HCT116 (cell line): ENCODE results near the gene TNS3. TPM values are rescaled to one million over a fixed set of nuclear protein-coding genes. Genes with fewer than 3 reads are reported as not detected.

ENCODE experiments used
- ATAC-seq: fragments of 200-7000 bp; cut with Tn5 transposase; 2 replicates; pipeline ENCODE4 v1.9.1; 2020; ENCODE audit warnings: mild to moderate bottlenecking, moderate library complexity
- BruUV-seq: library from RNA; stranded (reverse); fragments of 400-500 nt; replicated peaks from 2 replicates; lab custom pipeline; 2021; lab: Mats Ljungman, UMichigan
- CTCF ChIA-PET: fragments of 300-600 bp; sonication (Branson Sonifier 250); formaldehyde crosslinking; loops from one replicate; lab custom pipeline; 2021; ENCODE audit warnings: antibody characterized with exemption; lab: Charles Lee
- POLR2A ChIA-PET: fragments of 300-600, 350-600 bp; sonication (Branson Sonifier 250); formaldehyde crosslinking; loops from one replicate; lab custom pipeline; 2021; ENCODE audit warnings: antibody characterized with exemption; lab: Charles Lee
- RAD21 ChIA-PET, 2 experiments: fragments of 300-600 bp; sonication (Branson Sonifier 250); formaldehyde crosslinking; loops; one replicate each; lab custom pipeline; 2023; ENCODE audit warnings: low total read pairs in 2 of 2; ENCODE audit not compliant: uncharacterized antibody in 2 of 2, unreplicated experiment in 2 of 2, low non-redundant PET in 1 of 2; lab: Charles Lee
- DNase-seq: peaks from one replicate; pipeline ENCODE4 v3.0.0-alpha.2; 2010; ENCODE audit warnings: low read depth, low spot score
- H2AFZ ChIP-seq: fragments of 200-600 bp; shearing (Covaris generic), sonication (generic); 2 replicates; pipeline ENCODE4 v1.6.1; 2017; ENCODE audit warnings: low read depth, mixed run types, mixed read lengths, antibody characterized with exemption, low read length; ENCODE audit not compliant: poor library complexity, severe bottlenecking
- H3K27ac ChIP-seq: 2 replicates; pipeline ENCODE4 v1.5.1; 2012; ENCODE audit warnings: low read depth, low read length
- H3K27me3 ChIP-seq: fragments of 200-600 bp; sonication (generic); 2 replicates; pipeline ENCODE4 v1.6.1; 2016; ENCODE audit warnings: mixed run types, low read length, mixed read lengths; ENCODE audit not compliant: insufficient read depth
- H3K36me3 ChIP-seq, 2 experiments: fragments of 200-500 bp in 1 of 2; fragments of 200-600 bp in 1 of 2; sonication (Bioruptor generic) in 1 of 2; sonication (generic) in 1 of 2; 2 replicates each; pipeline versions ENCODE4 v1.5.1 to v1.6.1; 2014 to 2016; ENCODE audit warnings: low read length in 2 of 2, inconsistent platforms in 1 of 2, mixed read lengths in 1 of 2, mixed run types in 1 of 2; ENCODE audit not compliant: insufficient read depth in 2 of 2, control insufficient read depth in 1 of 2
- H3K4me1 ChIP-seq, 2 experiments: fragments of 200-600 bp in 1 of 2; sonication (generic) in 1 of 2; 2 replicates each; pipeline versions ENCODE4 v1.5.1 to v1.6.1; 2012 to 2017; ENCODE audit warnings: low read length in 2 of 2, inconsistent platforms in 1 of 2, mild to moderate bottlenecking in 1 of 2, mixed read lengths in 1 of 2, mixed run types in 1 of 2, moderate library complexity in 1 of 2; ENCODE audit not compliant: insufficient read depth in 2 of 2, control insufficient read depth in 1 of 2
- H3K4me2 ChIP-seq: fragments of 200-600 bp; sonication (generic); 2 replicates; pipeline ENCODE4 v1.6.1; 2017; ENCODE audit warnings: mixed run types, low read length, mixed read lengths
- H3K4me3 ChIP-seq, 2 experiments: fragments of 200-600 bp in 1 of 2; sonication (generic) in 1 of 2; replicated peaks in 1 of 2; 2 replicates each; pipeline ENCODE4 v1.5.1; 2011 to 2016; ENCODE audit warnings: low read length in 2 of 2, control low read depth in 1 of 2, low read depth in 1 of 2, mild to moderate bottlenecking in 1 of 2, mixed read lengths in 1 of 2, mixed run types in 1 of 2
- H3K79me2 ChIP-seq: fragments of 200-600 bp; sonication (generic); 2 replicates; pipeline ENCODE4 v1.6.1; 2017; ENCODE audit warnings: mild to moderate bottlenecking, mixed run types, low read length, moderate library complexity, mixed read lengths; ENCODE audit not compliant: insufficient read depth
- H3K9ac ChIP-seq: fragments of 200-600 bp; sonication (generic); 2 replicates; pipeline ENCODE4 v1.6.1; 2016; ENCODE audit warnings: low read length, mixed read lengths
- H3K9me2 ChIP-seq: fragments of 200-600 bp; sonication (generic), shearing (Covaris generic); 2 replicates; pipeline ENCODE4 v1.6.1; 2017; ENCODE audit warnings: mixed run types, mild to moderate bottlenecking, moderate library complexity; ENCODE audit not compliant: insufficient read depth
- H3K9me3 ChIP-seq, 2 experiments: fragments of 200-500 bp in 1 of 2; fragments of 200-600 bp in 1 of 2; sonication (Bioruptor generic) in 1 of 2; sonication (generic) in 1 of 2; 2 replicates each; pipeline ENCODE4 v1.6.1; 2014 to 2017; ENCODE audit warnings: low read length in 2 of 2, mixed read lengths in 2 of 2, inconsistent platforms in 1 of 2, low read depth in 1 of 2, mild to moderate bottlenecking in 1 of 2, mixed run types in 1 of 2, moderate library complexity in 1 of 2; ENCODE audit not compliant: control insufficient read depth in 1 of 2, insufficient read depth in 1 of 2
- H4K20me1 ChIP-seq: fragments of 200-600 bp; sonication (generic), shearing (Covaris generic); 2 replicates; pipeline ENCODE4 v1.6.1; 2017; ENCODE audit warnings: mixed run types, mild to moderate bottlenecking, moderate library complexity; ENCODE audit not compliant: insufficient read depth
- CBX3 ChIP-seq: IDR thresholded peaks from 2 replicates; pipeline ENCODE4 v1.6.1; 2012; ENCODE audit warnings: low read depth
- EGR1 ChIP-seq: IDR thresholded peaks from 2 replicates; pipeline ENCODE4 v1.6.1; 2012; ENCODE audit warnings: low read depth
- ELF1 ChIP-seq: IDR thresholded peaks from 2 replicates; pipeline ENCODE4 v1.6.1; 2012; ENCODE audit warnings: low read depth, borderline replicate concordance
- EZH2 ChIP-seq: fragments of 200-600 bp; sonication (generic); IDR thresholded peaks from 2 replicates; pipeline ENCODE4 v1.6.1; 2017; ENCODE audit warnings: antibody characterized with exemption, mixed run types
- RAD21 ChIP-seq: IDR thresholded peaks from 2 replicates; pipeline ENCODE4 v1.6.1; 2012; ENCODE audit warnings: low read depth, mild to moderate bottlenecking
- SRF ChIP-seq: IDR thresholded peaks from 2 replicates; pipeline ENCODE4 v1.6.1; 2012; ENCODE audit warnings: low read depth
- YY1 ChIP-seq: IDR thresholded peaks from 2 replicates; pipeline ENCODE4 v1.6.1; 2011; ENCODE audit warnings: low read length, low read depth, moderate library complexity, mild to moderate bottlenecking; ENCODE audit not compliant: insufficient replicate concordance; ENCODE audit errors: extremely low read depth
- intact Hi-C: fragments of 100-400 bp; cut with micrococcal nuclease; formaldehyde crosslinking; loops from 2 replicates; pipeline ENCODE4 v1.10.0; 2022
- total RNA-seq: library from RNA; stranded (reverse); gene quantifications from one replicate; pipeline ENCODE4 v1.2.1, GENCODE V29; 2021; ENCODE audit not compliant: unreplicated experiment
- TF ChIP-seq, protein P1 (sequence below): IDR thresholded peaks from 2 replicates; pipeline ENCODE4 v1.6.1; 2011; ENCODE audit warnings: mild to moderate bottlenecking, low read length, moderate library complexity; ENCODE audit not compliant: insufficient replicate concordance; ENCODE audit errors: extremely low read depth
- TF ChIP-seq, protein P2 (sequence below): IDR thresholded peaks from 2 replicates; pipeline ENCODE4 v1.6.1; 2012; ENCODE audit warnings: low read depth

The TNS3 gene
- total RNA-seq, 1 experiment from 2014 or later: 9.1 TPM

DNA sequence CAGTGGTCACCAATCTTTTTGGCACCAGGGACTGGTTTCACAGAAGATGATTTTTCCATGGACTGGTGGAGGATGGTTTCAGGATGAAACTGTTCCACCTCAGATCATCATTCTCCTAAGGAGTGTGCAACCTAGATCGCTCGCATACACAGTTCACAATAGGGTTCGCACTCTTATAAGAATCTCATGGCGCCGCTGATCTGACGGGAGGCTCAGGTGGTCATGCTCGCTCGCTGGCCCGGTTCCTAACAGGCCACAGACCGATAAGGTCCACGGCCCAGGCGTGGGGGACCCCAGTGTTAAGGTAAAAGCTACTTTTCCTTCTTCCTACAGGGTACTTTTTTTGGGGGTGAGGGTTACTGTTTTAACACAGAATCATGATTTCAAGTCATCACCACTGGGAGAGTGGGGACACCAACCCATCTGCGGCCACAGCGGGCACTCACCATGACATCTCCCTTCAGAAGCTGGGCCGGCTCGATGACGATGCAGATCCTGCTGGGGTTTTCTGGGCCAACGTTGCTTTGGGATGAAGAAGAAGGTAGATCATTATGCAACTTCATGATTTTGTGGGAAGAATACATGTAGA lies 170.5 kb downstream of the TNS3 start:
- no peak for TF ChIP-seq YY1
- no peak for TF ChIP-seq ELF1
- no peak for TF ChIP-seq SRF
- TF ChIP-seq RAD21: no peak
- TF ChIP-seq, protein P1, sequence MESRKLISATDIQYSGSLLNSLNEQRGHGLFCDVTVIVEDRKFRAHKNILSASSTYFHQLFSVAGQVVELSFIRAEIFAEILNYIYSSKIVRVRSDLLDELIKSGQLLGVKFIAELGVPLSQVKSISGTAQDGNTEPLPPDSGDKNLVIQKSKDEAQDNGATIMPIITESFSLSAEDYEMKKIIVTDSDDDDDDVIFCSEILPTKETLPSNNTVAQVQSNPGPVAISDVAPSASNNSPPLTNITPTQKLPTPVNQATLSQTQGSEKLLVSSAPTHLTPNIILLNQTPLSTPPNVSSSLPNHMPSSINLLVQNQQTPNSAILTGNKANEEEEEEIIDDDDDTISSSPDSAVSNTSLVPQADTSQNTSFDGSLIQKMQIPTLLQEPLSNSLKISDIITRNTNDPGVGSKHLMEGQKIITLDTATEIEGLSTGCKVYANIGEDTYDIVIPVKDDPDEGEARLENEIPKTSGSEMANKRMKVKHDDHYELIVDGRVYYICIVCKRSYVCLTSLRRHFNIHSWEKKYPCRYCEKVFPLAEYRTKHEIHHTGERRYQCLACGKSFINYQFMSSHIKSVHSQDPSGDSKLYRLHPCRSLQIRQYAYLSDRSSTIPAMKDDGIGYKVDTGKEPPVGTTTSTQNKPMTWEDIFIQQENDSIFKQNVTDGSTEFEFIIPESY: no peak
- no peak for TF ChIP-seq EGR1
- no peak for TF ChIP-seq EZH2
- TF ChIP-seq CBX3: no peak
- TF ChIP-seq, protein P2, sequence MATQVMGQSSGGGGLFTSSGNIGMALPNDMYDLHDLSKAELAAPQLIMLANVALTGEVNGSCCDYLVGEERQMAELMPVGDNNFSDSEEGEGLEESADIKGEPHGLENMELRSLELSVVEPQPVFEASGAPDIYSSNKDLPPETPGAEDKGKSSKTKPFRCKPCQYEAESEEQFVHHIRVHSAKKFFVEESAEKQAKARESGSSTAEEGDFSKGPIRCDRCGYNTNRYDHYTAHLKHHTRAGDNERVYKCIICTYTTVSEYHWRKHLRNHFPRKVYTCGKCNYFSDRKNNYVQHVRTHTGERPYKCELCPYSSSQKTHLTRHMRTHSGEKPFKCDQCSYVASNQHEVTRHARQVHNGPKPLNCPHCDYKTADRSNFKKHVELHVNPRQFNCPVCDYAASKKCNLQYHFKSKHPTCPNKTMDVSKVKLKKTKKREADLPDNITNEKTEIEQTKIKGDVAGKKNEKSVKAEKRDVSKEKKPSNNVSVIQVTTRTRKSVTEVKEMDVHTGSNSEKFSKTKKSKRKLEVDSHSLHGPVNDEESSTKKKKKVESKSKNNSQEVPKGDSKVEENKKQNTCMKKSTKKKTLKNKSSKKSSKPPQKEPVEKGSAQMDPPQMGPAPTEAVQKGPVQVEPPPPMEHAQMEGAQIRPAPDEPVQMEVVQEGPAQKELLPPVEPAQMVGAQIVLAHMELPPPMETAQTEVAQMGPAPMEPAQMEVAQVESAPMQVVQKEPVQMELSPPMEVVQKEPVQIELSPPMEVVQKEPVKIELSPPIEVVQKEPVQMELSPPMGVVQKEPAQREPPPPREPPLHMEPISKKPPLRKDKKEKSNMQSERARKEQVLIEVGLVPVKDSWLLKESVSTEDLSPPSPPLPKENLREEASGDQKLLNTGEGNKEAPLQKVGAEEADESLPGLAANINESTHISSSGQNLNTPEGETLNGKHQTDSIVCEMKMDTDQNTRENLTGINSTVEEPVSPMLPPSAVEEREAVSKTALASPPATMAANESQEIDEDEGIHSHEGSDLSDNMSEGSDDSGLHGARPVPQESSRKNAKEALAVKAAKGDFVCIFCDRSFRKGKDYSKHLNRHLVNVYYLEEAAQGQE: no peak
- Histone ChIP-seq H3K79me2 (no peaks in the 10 kb centered on the region), H3K9ac (no peak overlapping the region), H4K20me1 (no peaks in the 10 kb centered on the region), H3K36me3 (no peaks in the 10 kb centered on the region), H3K4me1 (peaks cover 0 to 16% of the 10 kb centered on the region in 2 experiments; a peak in 2 of 4 replicates), H2AFZ (no peak overlapping the region), H3K4me3 (no peak overlapping the region), H3K27ac (no peak overlapping the region), H3K4me2 (no peak overlapping the region), H3K27me3 (no peaks in the 10 kb centered on the region), H3K9me2 (no peaks in the 10 kb centered on the region), H3K9me3 (no peaks in the 10 kb centered on the region)
- no TSS peak for BruUV-seq
- no peak for DNase-seq
- CTCF ChIA-PET: no interaction called here
- RAD21 ChIA-PET: no interaction called here
- ATAC-seq: no peak
- POLR2A ChIA-PET: no interaction called here
- intact Hi-C loops: no loop called here
